ENCODE data around the gene CSH1. TPM values are rescaled to one million over a fixed set of nuclear protein-coding genes. Genes with fewer than 3 reads are reported as not detected.
"Not testable (repeated sequence)": the region's sequence is repeated elsewhere in the genome, so short reads cannot be mapped to it uniquely, and the experiment has no call there.

The CSH1 gene
- polyA plus RNA-seq, 1 of the 3 experiments (the other 2 are of a cell fraction), result not detected

GRCh38 chr17:63874061-63874626, 22.2 kb downstream of the CSH1 start:
- H2AFZ ChIP-seq (ENCODE audit: low read depth); DNase-seq; H3F3A ChIP-seq (replicated peaks; ENCODE audit: insufficient read depth); H3K4me2 ChIP-seq; H3K9me3 ChIP-seq; POLR2A ChIA-PET; H3K27me3 ChIP-seq (ENCODE audit: insufficient read depth); H4K20me1 ChIP-seq (ENCODE audit: insufficient read depth); H3K9me2 ChIP-seq; H3K36me3 ChIP-seq (replicated peaks in 1 of 2; ENCODE audit: control insufficient read depth in 1 of 2, insufficient read depth in 2 of 2, low read length in 1 of 2); H3K79me2 ChIP-seq (ENCODE audit: insufficient read depth); H3K27ac ChIP-seq (ENCODE audit: low read depth in 2 of 2, low read length in 1 of 2); H3K4me3 ChIP-seq (ENCODE audit: low read depth in 2 of 2, low read length in 1 of 2); H3K4me1 ChIP-seq (ENCODE audit: control insufficient read depth in 1 of 2, insufficient read depth in 2 of 2, low read depth in 1 of 2, low read length in 1 of 2); H3K9ac ChIP-seq: not testable (repeated sequence)
- CTCF ChIA-PET, result interaction anchor here (0.6 to 0.7 kb wide), 2 partner anchors 8 to 44 kb away, joined by 3 to 4 read pairs; no protein-coding TSS in a partner anchor
- 0 out of 2 replicates have a peak, but pooled peaks have one; percentile 7 for TF ChIP-seq CTCF (IDR thresholded peaks at IDR 0.05)
- WGBS (ENCODE audit: low lambda C conversion rate), result 70% methylated on average over 4 of the region's 8 CpGs

DNA sequence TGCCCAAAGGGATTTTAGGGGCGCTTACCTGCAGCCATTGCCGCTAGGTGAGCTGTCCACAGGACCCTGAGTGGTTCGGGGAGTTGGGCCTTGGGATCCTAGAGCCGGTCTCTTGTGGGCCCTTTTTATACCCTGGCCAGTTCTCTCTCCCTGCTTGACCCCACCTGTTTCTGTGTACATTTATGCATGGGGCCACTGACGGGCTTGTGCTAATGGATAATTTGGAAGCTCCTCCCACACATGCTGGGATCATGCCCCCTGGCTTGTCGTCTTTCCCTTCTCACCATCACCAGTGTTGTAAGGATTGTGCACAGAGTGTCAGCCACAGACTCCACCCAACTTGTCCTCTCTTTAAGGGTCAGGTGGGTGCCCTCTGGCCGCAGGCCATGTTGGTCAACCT, 22.8 kb downstream of the CSH1 start, which contains the start of gene CSH2:
TSS of gene CSH2 (minus strand) at position 101 of the 400 bp plus-strand sequence. CDS start at position 38, 63 bp downstream.
- H3K4me2 ChIP-seq; H3K9me3 ChIP-seq; H3K79me2 ChIP-seq (ENCODE audit: insufficient read depth); H3K9me2 ChIP-seq; DNase-seq; H3K36me3 ChIP-seq (replicated peaks in 1 of 2; ENCODE audit: control insufficient read depth in 1 of 2, insufficient read depth in 2 of 2, low read length in 1 of 2); H2AFZ ChIP-seq (ENCODE audit: low read depth); H3K9ac ChIP-seq; H3K4me3 ChIP-seq (ENCODE audit: low read depth in 2 of 2, low read length in 1 of 2); H3K4me1 ChIP-seq (ENCODE audit: control insufficient read depth in 1 of 2, insufficient read depth in 2 of 2, low read depth in 1 of 2, low read length in 1 of 2); H3K27me3 ChIP-seq (ENCODE audit: insufficient read depth); H3K27ac ChIP-seq (ENCODE audit: low read depth in 2 of 2, low read length in 1 of 2); CTCF ChIA-PET; H3F3A ChIP-seq (replicated peaks; ENCODE audit: insufficient read depth); H4K20me1 ChIP-seq (ENCODE audit: insufficient read depth); POLR2A ChIA-PET: not testable (repeated sequence)
- 90% methylated on average over 2 of the region's 7 CpGs for WGBS (ENCODE audit: low lambda C conversion rate)

- DNase-seq; H3K9me2 ChIP-seq; H3K36me3 ChIP-seq (replicated peaks in 1 of 2; ENCODE audit: control insufficient read depth in 1 of 2, insufficient read depth in 2 of 2, low read length in 1 of 2); H2AFZ ChIP-seq (ENCODE audit: low read depth); H3K79me2 ChIP-seq (ENCODE audit: insufficient read depth); H3K4me2 ChIP-seq; H3K9me3 ChIP-seq; H4K20me1 ChIP-seq (ENCODE audit: insufficient read depth); H3K27ac ChIP-seq (ENCODE audit: low read depth in 2 of 2, low read length in 1 of 2); H3K9ac ChIP-seq; H3K27me3 ChIP-seq (ENCODE audit: insufficient read depth); H3K4me1 ChIP-seq (ENCODE audit: control insufficient read depth in 1 of 2, insufficient read depth in 2 of 2, low read depth in 1 of 2, low read length in 1 of 2); H3F3A ChIP-seq (replicated peaks; ENCODE audit: insufficient read depth); POLR2A ChIA-PET; H3K4me3 ChIP-seq (ENCODE audit: low read depth in 2 of 2, low read length in 1 of 2): not testable (repeated sequence)
- CTCF ChIA-PET, result interaction anchor here (0.9 kb wide), 1 partner anchor 18 kb away, joined by 3 read pairs; no protein-coding TSS in a partner anchor
- 83% methylated on average over 4 of the region's 15 CpGs for WGBS (ENCODE audit: low lambda C conversion rate)
Measured at GRCh38 chr17:63871646-63872365, 24.6 kb downstream of the CSH1 start.

- H3K9me2 ChIP-seq; H3F3A ChIP-seq (replicated peaks; ENCODE audit: insufficient read depth); H3K9me3 ChIP-seq; H3K27me3 ChIP-seq (ENCODE audit: insufficient read depth); H3K4me1 ChIP-seq (ENCODE audit: control insufficient read depth in 1 of 2, insufficient read depth in 2 of 2, low read depth in 1 of 2, low read length in 1 of 2); DNase-seq; POLR2A ChIA-PET; H3K9ac ChIP-seq; H3K36me3 ChIP-seq (replicated peaks in 1 of 2; ENCODE audit: control insufficient read depth in 1 of 2, insufficient read depth in 2 of 2, low read length in 1 of 2); H3K4me3 ChIP-seq (ENCODE audit: low read depth in 2 of 2, low read length in 1 of 2); H3K27ac ChIP-seq (ENCODE audit: low read depth in 2 of 2, low read length in 1 of 2); H3K79me2 ChIP-seq (ENCODE audit: insufficient read depth); H2AFZ ChIP-seq (ENCODE audit: low read depth); H4K20me1 ChIP-seq (ENCODE audit: insufficient read depth); H3K4me2 ChIP-seq; CTCF ChIA-PET: not testable (repeated sequence)
- 88% methylated on average over 4 of the region's 4 CpGs for WGBS (ENCODE audit: low lambda C conversion rate)
Measured at GRCh38 chr17:63870292-63870665, 26.1 kb downstream of the CSH1 start.

- H3K27me3 ChIP-seq (ENCODE audit: insufficient read depth); H3K9me3 ChIP-seq; H3K9ac ChIP-seq; H3K36me3 ChIP-seq (replicated peaks in 1 of 2; ENCODE audit: control insufficient read depth in 1 of 2, insufficient read depth in 2 of 2, low read length in 1 of 2); H3K4me3 ChIP-seq (ENCODE audit: low read depth in 2 of 2, low read length in 1 of 2); H3K9me2 ChIP-seq; CTCF ChIA-PET; H3F3A ChIP-seq (replicated peaks; ENCODE audit: insufficient read depth); H3K4me1 ChIP-seq (ENCODE audit: control insufficient read depth in 1 of 2, insufficient read depth in 2 of 2, low read depth in 1 of 2, low read length in 1 of 2); DNase-seq; H3K79me2 ChIP-seq (ENCODE audit: insufficient read depth); H3K4me2 ChIP-seq; H2AFZ ChIP-seq (ENCODE audit: low read depth); H3K27ac ChIP-seq (ENCODE audit: low read depth in 2 of 2, low read length in 1 of 2); H4K20me1 ChIP-seq (ENCODE audit: insufficient read depth); POLR2A ChIA-PET: not testable (repeated sequence)
- whole genome bisulfite sequencing (ENCODE audit: low lambda C conversion rate), result 56% methylated on average over 9 of the region's 9 CpGs
Measured at GRCh38 chr17:63869491-63870291, 26.7 kb downstream of the CSH1 start.
